Right renal cortex interstitium (tissue), 3 donors: ENCODE measurements around the gene RLF. TPM values are rescaled to one million over a fixed set of nuclear protein-coding genes. Genes with fewer than 3 reads are reported as not detected.

Experiments used
- DNase-seq, 3 donors: peaks; one replicate each; pipeline ENCODE4 v3.0.0-alpha.2; 2013; ENCODE audit warnings: low read depth in 3 of 3, low spot score in 2 of 3
- polyA plus RNA-seq, 3 donors: library from polyadenylated mRNA; unstranded; fragments of 120-200 nt; gene quantifications; one replicate each; pipeline ENCODE4 v1.2.1, GENCODE V29; 2013; ENCODE audit not compliant: insufficient read length in 3 of 3

The RLF gene
- polyA plus RNA-seq, 3 donors, result 24.3 to 25.4 (median 24.6) TPM

- DNase-seq, result no peak
Measured at GRCh38 chr1:40224040-40224439, 62.9 kb downstream of the RLF start.

- no peak for DNase-seq
Measured at GRCh38 chr1:40226192-40226591, 65.0 kb downstream of the RLF start.

- no peak for DNase-seq
Measured at GRCh38 chr1:40232444-40232843, 71.3 kb downstream of the RLF start.

GRCh38 chr1:40239626-40240025, 78.4 kb downstream of the RLF start:
- DNase-seq, result no peak

GRCh38 chr1:40240390-40240789, 79.2 kb downstream of the RLF start:
- no peak for DNase-seq

GRCh38 chr1:40241362-40241761, 80.2 kb downstream of the RLF start:
- no peak for DNase-seq

GRCh38 chr1:40243351-40243750, 82.2 kb downstream of the RLF start:
- no peak for DNase-seq

GRCh38 chr1:40244138-40244744, 83.1 kb downstream of the RLF start:
- no peak for DNase-seq

- DNase-seq, result no peak
Measured at GRCh38 chr1:40245686-40246085, 84.5 kb downstream of the RLF start.

- no peak for DNase-seq
Measured at GRCh38 chr1:40247655-40248054, 86.5 kb downstream of the RLF start, which contains the start of gene TMCO2. Gene TMCO2, plus strand, starts transcription at chr1:40247937. Its CDS starts 57 bp downstream, at chr1:40247994.

- no peak for DNase-seq
Measured at GRCh38 chr1:40248412-40248811, 87.2 kb downstream of the RLF start.

GRCh38 chr1:40251456-40251855, 90.3 kb downstream of the RLF start:
- no peak for DNase-seq

- no peak for DNase-seq
Measured at GRCh38 chr1:40252601-40253000, 91.4 kb downstream of the RLF start.

- no peak for DNase-seq
Measured at GRCh38 chr1:40255231-40255630, 94.0 kb downstream of the RLF start.

GRCh38 chr1:40256401-40257084, 95.4 kb downstream of the RLF start:
- DNase-seq, result no peak

- DNase-seq, result no peak
Measured at GRCh38 chr1:40257313-40257687, 96.1 kb downstream of the RLF start.

GRCh38 chr1:40257688-40258444, 96.7 kb downstream of the RLF start, which contains the start of gene ZMPSTE24:
Gene ZMPSTE24, plus strand, starts transcription at chr1:40258236. Its CDS starts 36 bp downstream, at chr1:40258272.
- peak; percentile 93 to 95 (median 95) for DNase-seq

GRCh38 chr1:40258445-40258769, 97.2 kb downstream of the RLF start:
- no peak for DNase-seq

GRCh38 chr1:40264354-40264781, 103.2 kb downstream of the RLF start:
- DNase-seq, result no peak

- DNase-seq, result no peak
Measured at GRCh38 chr1:40265298-40265697, 104.1 kb downstream of the RLF start.

GRCh38 chr1:40265919-40266318, 104.7 kb downstream of the RLF start:
- no peak for DNase-seq
